MM.1S (cell line): ENCODE results near the gene ZNF600.

Source experiments
- DNase-seq: peaks from one replicate; pipeline ENCODE4 v3.0.0-alpha.2; 2015
- H2AFZ ChIP-seq: fragments of 300-600 bp; sonication (generic); 2 replicates; pipeline ENCODE4 v1.6.0; 2016; ENCODE audit warnings: antibody characterized with exemption, low read length
- H3F3A ChIP-seq: fragments of 300-600 bp; sonication (generic); 2 replicates; pipeline ENCODE4 v1.6.1; 2016; ENCODE audit warnings: mild to moderate bottlenecking, antibody characterized with exemption, low read length, moderate library complexity, mixed read lengths; ENCODE audit not compliant: insufficient read depth
- H3K27ac ChIP-seq: fragments of 300-600 bp; sonication (generic); 2 replicates; pipeline ENCODE4 v1.5.1; 2016; ENCODE audit warnings: mild to moderate bottlenecking, low read length
- H3K27me3 ChIP-seq: fragments of 300-600 bp; sonication (generic); replicated peaks from 2 replicates; pipeline ENCODE4 v1.6.0; 2016; ENCODE audit warnings: low read length; ENCODE audit not compliant: insufficient read depth
- H3K36me3 ChIP-seq: fragments of 300-600 bp; sonication (generic); replicated peaks from 2 replicates; pipeline ENCODE4 v1.6.1; 2016; ENCODE audit warnings: mild to moderate bottlenecking, low read length, mixed read lengths; ENCODE audit not compliant: insufficient read depth
- H3K4me1 ChIP-seq: fragments of 300-600 bp; sonication (generic); 2 replicates; pipeline ENCODE4 v1.6.1; 2016; ENCODE audit warnings: low read length, mixed read lengths
- H3K4me2 ChIP-seq: fragments of 300-600 bp; sonication (generic); 2 replicates; pipeline ENCODE4 v1.6.0; 2016; ENCODE audit warnings: low read depth, low read length
- H3K4me3 ChIP-seq: fragments of 300-600 bp; sonication (generic); 2 replicates; pipeline ENCODE4 v1.5.1; 2016; ENCODE audit warnings: low read length, mixed read lengths
- H3K79me2 ChIP-seq: fragments of 300-600 bp; sonication (generic); 2 replicates; pipeline ENCODE4 v1.6.1; 2016; ENCODE audit warnings: mixed run types, low read length, mixed read lengths
- H3K9ac ChIP-seq: fragments of 300-600 bp; sonication (generic); 2 replicates; pipeline ENCODE4 v1.6.1; 2016; ENCODE audit warnings: low read length, mixed read lengths
- H3K9me2 ChIP-seq: fragments of 300-600 bp; sonication (generic); replicated peaks from 2 replicates; pipeline ENCODE4 v1.6.1; 2016; ENCODE audit warnings: mild to moderate bottlenecking, low read length, mixed read lengths; ENCODE audit not compliant: insufficient read depth
- H3K9me3 ChIP-seq: fragments of 300-600 bp; sonication (generic); replicated peaks from 2 replicates; pipeline ENCODE4 v1.6.1; 2016; ENCODE audit warnings: mild to moderate bottlenecking, low read length, mixed read lengths; ENCODE audit not compliant: insufficient read depth
- H4K20me1 ChIP-seq: fragments of 300-600 bp; sonication (generic); 2 replicates; pipeline ENCODE4 v1.6.1; 2016; ENCODE audit warnings: mild to moderate bottlenecking, low read length, moderate library complexity, mixed read lengths; ENCODE audit not compliant: insufficient read depth
- CTCF ChIP-seq: fragments of 300-600 bp; sonication (generic); IDR thresholded peaks from 2 replicates; pipeline ENCODE4 v1.5.1; 2016; ENCODE audit warnings: antibody characterized with exemption, low read length, mixed read lengths
- EZH2 ChIP-seq: fragments of 300-600 bp; sonication (generic); optimal IDR thresholded peaks from 2 replicates; pipeline ENCODE3; 2017; ENCODE audit warnings: low read depth, mild to moderate bottlenecking, antibody characterized with exemption, low read length, mixed read lengths
- EZH2phosphoT487 ChIP-seq: fragments of 300-600 bp; sonication (generic); IDR thresholded peaks from 2 replicates; pipeline ENCODE4 v1.6.1; 2018; ENCODE audit warnings: antibody characterized with exemption, low read length

The ZNF600 gene

DNA sequence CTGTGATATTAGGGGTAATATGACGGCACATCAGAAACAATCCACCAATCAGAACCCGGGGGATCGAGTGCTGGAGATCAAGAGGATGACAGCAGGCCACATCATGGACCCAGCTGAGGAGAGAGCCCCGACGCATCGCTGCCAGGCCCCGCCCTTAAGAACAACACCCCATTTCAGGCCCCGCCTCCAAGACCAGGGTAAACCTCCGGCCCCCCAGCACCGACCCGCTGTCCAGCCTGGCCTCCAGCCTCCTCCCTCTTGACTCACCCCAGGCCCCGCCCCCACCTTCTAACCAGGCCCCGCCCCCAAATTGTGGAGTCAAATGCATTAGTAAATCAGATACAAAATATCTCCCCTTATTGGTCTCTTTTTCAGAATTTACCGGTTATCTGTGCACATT lies 47.0 kb downstream of the ZNF600 start:
- H4K20me1 ChIP-seq = no peaks in the 10 kb centered on the region
- H3K36me3 ChIP-seq = no peaks in the 10 kb centered on the region
- no peaks in the 10 kb centered on the region for H3K9me3 ChIP-seq
- no peaks in the 10 kb centered on the region for H3F3A ChIP-seq
- H3K4me3 ChIP-seq = no peak overlapping the region
- no peaks in the 10 kb centered on the region for H3K27me3 ChIP-seq
- TF ChIP-seq CTCF (no peak), EZH2 (no peak), EZH2phosphoT487 (no peak)
- H2AFZ ChIP-seq = no peak overlapping the region
- no peak for DNase-seq
- H3K9me2 ChIP-seq = no peaks in the 10 kb centered on the region
- no peak overlapping the region for H3K4me2 ChIP-seq
- H3K4me1 ChIP-seq = no peaks in the 10 kb centered on the region
- no peaks in the 10 kb centered on the region for H3K79me2 ChIP-seq
- no peak overlapping the region for H3K9ac ChIP-seq
- H3K27ac ChIP-seq = no peak overlapping the region

GRCh38 chr19:52735734-52736133 lies 50.9 kb downstream of the ZNF600 start:
- Histone ChIP-seq H3K4me2 (no peak overlapping the region), H3K27me3 (no peaks in the 10 kb centered on the region), H3K9ac (no peak overlapping the region), H3K27ac (no peak overlapping the region), H3K9me2 (no peaks in the 10 kb centered on the region), H2AFZ (no peak overlapping the region), H3K4me3 (no peak overlapping the region), H3K9me3 (no peaks in the 10 kb centered on the region), H3K4me1 (no peaks in the 10 kb centered on the region), H3K79me2 (peaks cover 5% of the 10 kb centered on the region; the same call in 1 of the 2 replicates), H3K36me3 (no peaks in the 10 kb centered on the region), H3F3A (no peaks in the 10 kb centered on the region), H4K20me1 (no peaks in the 10 kb centered on the region)
- TF ChIP-seq EZH2 (no peak), EZH2phosphoT487 (no peak), CTCF (no peak)
- DNase-seq = no peak

DNA sequence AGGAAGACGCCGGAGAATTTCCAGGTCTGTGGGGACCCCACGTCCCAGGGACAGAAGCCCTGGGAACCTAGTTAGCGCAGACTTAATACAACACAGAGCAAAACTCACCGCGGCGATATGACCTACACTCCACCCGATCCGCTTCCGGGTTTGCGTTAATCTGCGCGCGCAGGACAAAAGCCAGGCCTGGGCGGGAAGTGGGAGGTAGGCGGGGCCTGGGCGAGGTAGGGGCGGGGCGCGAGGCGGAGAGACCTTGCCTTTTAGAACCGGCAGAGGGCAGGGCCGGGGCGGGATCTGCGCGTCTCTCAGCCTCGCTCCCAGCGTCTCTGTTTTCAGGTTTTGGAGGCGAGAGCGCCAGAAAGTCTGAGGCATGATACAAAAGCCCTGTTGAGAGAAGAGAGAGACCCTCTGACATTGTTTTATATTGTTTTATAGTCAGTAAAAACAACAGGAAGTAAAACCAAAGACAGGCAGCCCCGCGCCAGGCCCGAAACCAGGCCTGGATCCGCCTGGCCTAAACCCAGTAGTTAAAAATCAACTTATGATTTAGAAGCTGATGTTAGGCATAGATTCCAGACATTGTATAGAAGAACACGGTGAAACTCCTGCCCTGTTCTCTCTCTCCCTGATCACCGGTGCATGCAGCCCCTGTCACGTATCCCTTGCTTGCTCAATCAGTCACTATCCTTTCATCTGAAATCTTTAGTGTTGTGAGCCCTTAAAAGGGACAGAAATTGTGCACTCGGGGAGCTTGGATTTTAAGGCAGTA lies 51.5 kb downstream of the ZNF600 start, which contains the start of gene ZNF611:
Gene ZNF611 (minus strand): TSS at position 152 of the 769 bp plus-strand sequence. CDS start 19,150 bp downstream, outside the sequence.
- H3K9me2 ChIP-seq = no peaks in the 10 kb centered on the region
- H3K27ac ChIP-seq = peak within 1 kb of the TSS; percentile 34; the same call in 1 of the 2 replicates
- no peaks in the 10 kb centered on the region for H3K9me3 ChIP-seq
- H3K4me1 ChIP-seq = no peaks in the 10 kb centered on the region
- no peaks in the 10 kb centered on the region for H3F3A ChIP-seq
- H2AFZ ChIP-seq = peak within 1 kb of the TSS; percentile 94
- peak within 1 kb of the TSS; percentile 86 for H3K4me3 ChIP-seq
- no peaks in the 10 kb centered on the region for H3K27me3 ChIP-seq
- peak; percentile 92 for DNase-seq
- no peaks in the 10 kb centered on the region for H3K36me3 ChIP-seq
- peak; percentile 54 for TF ChIP-seq CTCF
- no peak for TF ChIP-seq EZH2phosphoT487
- TF ChIP-seq EZH2 = no peak
- H3K9ac ChIP-seq = peak within 1 kb of the TSS; percentile 70
- peaks cover 5% of the 10 kb centered on the region; the same call in 1 of the 2 replicates for H3K79me2 ChIP-seq
- no peaks in the 10 kb centered on the region for H4K20me1 ChIP-seq
- peak within 1 kb of the TSS; percentile 70; the same call in 1 of the 2 replicates for H3K4me2 ChIP-seq
